ENCODE measurements around the gene FAM149A.

Gene FAM149A

GRCh38 chr4:186105647-186106321 lies 1.3 kb downstream of the FAM149A start:
- no peak for DNase-seq (ENCODE audit: low read depth, low spot score)

DNA sequence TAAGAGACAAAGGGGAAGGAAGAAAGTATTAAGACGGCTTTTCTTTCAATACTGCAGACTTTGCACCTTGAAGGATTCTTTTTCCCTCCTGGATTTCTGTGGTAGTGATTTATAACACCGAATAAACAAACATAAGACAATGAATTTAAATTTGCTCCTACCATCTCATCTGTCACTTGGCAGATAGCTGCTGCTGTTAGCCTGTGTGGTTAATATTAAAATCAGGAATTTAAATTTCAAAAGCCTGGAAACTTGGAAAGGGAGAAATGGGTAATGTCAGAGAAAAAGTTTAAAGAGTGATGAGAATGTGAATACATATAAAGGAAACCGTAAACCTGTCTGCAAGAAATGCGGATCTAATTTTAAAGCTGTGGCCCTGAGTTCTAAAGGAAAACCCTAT lies 3.4 kb downstream of the FAM149A start:
- DNase-seq (ENCODE audit: low read depth, low spot score) = no peak

DNA sequence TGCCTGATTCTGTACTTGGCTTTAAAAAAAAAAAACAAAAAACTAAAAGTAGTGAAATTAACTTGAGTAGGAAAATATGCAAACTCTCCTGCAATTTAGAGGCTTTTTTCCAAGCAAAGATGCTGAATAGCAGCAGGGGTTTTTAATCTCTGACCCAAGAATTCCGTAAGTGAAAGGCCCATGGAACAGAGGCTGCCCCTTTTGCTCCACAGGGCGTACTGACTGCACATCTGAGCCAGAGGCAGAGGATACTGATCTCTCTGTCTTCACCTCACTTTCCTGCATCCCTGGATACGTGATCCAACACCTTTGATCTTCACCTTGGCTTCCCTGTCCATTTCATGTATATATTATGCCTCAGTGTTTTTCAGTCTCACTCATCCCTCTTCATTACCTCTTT lies 3.9 kb downstream of the FAM149A start:
- DNase-seq (ENCODE audit: low read depth, low spot score) = no peak

- DNase-seq (ENCODE audit: low read depth, low spot score) = no peak
These were observed 4.7 kb downstream of the FAM149A start for GRCh38 chr4:186109245-186109644.

GRCh38 chr4:186116697-186117096 lies 12.2 kb downstream of the FAM149A start:
- no peak for DNase-seq (ENCODE audit: low read depth, low spot score)

GRCh38 chr4:186118582-186118981 lies 14.1 kb downstream of the FAM149A start:
- DNase-seq (ENCODE audit: low read depth, low spot score) = no peak

- no peak for DNase-seq (ENCODE audit: low read depth, low spot score)
These were observed 16.6 kb downstream of the FAM149A start for GRCh38 chr4:186121057-186121456.

DNA sequence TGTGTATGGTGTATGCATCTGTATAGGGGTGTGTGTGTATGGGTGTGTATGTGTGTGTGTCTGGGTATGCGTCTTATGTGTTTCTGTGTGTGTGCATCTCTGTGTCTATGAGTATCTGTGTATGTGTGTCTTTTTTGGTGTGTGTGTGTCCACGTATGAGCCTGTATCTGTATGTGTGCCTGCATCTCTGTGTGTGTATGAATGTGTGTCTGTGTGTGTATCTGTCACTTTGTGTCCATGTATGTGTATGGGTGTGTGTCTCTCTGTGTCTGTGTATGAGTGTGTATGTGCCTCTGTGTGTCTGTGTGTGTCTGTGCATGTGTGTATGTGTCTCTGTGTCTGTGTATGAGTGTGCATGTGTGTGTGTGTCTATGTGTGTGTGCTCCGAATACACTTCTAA lies 24.3 kb downstream of the FAM149A start:
- DNase-seq (ENCODE audit: low read depth, low spot score) = no peak

GRCh38 chr4:186131935-186132334 lies 27.4 kb downstream of the FAM149A start:
- DNase-seq (ENCODE audit: low read depth, low spot score) = no peak

GRCh38 chr4:186132577-186133242 lies 28.2 kb downstream of the FAM149A start:
- no peak for DNase-seq (ENCODE audit: low read depth, low spot score)

DNA sequence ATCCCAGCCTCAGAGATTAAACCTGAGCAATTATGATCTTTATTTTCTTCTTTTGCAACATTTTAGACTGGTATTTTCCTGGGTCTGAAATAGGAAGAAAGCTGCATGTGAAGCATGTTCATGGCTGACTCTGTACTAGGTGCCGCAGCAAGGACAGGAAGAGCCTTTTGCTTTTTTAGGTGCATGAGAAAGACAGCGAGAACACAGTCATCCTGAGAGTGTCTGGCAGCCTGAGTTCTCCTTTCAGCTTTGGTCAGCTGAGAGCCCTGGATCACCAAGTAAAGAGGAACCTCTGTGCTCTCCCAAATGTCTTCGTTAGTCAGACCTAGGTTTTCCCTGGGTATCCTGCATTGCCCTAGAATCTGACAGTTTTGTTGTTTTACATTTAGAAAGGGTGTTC lies 29.8 kb downstream of the FAM149A start:
- DNase-seq (ENCODE audit: low read depth, low spot score) = no peak

GRCh38 chr4:186134861-186135260 lies 30.4 kb downstream of the FAM149A start:
- DNase-seq (ENCODE audit: low read depth, low spot score) = no peak

DNA sequence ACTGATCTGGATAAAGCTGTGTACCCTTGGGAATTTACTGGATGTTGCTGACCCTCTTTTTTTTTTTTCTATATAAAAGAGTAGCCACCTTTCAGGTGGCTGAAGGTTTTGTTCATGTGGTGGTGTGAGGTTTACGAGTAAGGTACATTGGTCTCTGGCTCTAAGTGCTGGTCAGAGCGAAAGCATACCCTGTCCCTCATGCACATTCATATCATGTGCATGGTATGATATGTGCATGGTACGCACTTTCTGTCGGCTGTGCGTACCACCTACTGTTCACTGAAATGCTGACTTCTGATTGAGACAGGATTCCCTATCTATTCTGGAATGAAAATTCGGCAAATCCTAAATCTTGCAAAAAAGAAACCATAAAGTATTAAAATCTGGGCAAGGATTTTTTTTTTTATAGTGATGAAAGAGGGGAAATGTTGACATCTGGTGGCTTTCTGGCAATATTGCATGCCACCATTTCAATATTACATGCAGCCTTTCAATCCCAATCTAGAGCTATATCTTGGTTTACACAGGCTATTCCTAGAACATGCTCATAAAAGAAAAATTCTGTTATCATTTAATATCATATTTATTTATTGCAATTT lies 32.8 kb downstream of the FAM149A start:
- DNase-seq (ENCODE audit: low read depth, low spot score) = no peak

DNA sequence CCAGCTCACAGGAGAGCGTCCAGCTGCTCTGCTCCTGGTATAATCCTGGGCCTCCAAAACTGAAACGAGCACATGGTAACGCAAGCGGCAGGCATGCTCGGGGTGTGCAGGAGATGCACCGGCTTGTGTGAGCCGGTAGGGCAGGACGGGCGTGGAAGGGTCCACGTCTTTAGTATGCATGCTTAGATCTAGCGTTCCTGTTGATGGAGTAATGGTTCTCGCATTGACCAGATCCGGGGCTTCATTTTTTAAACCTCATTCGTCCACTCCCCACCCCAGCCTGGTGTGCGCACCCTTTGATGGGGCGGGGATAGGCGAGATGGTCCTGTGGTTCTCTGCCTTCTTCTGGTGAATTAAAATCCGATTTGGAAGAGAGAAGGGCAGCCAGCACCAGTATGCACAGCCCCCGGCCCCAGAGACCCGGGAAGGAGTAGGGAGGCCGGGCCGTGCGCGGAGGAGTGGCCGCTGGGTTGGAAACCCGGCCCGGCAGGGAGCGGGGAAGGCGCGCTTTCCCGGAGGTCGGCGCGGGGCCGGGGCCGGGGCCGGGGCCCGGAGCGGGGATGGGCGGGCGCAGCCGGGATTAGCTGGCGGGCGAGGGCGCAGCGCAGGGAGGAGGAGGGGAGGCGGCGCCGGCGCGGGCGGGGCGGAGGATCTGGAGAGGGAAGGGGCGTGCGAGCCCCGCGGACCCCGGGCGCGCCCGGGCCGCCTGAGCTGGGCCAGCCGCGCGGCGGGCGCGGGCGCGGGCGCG lies 39.9 kb downstream of the FAM149A start:
- DNase-seq (ENCODE audit: low read depth, low spot score) = no peak

DNA sequence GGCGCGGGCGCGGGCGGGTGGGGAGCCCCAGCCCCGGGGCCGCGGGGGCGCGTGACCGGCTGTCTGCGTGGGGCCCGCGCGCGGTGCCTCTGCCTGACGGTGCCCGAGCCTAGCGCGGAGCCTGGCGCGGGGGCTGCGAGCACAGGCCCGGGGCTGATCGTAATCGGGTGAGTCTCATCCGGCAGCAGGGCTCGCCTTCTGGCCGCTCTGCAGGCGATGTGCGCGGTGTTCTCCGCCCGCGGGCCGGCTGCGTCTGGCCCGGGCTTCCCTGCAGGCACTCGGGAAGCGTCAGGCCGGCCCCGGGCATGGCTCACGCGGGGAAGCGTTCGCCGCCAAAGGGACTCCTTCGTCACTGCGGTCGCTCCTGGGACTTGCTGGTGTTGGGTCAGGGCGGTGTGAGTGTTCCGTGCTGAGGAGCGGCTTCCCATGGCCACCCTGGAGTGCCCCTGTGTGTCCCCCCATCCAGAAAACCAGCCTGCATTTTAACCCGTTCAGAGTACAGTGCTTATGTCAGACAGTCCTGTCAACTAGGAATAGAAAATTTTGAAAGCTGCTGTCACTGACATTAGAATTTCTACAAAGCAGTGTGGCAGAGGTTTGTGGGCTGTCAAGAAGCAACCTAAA lies 40.6 kb downstream of the FAM149A start:
- no peak for DNase-seq (ENCODE audit: low read depth, low spot score)

GRCh38 chr4:186146458-186146857 lies 42.0 kb downstream of the FAM149A start:
- no peak for DNase-seq (ENCODE audit: low read depth, low spot score)

DNA sequence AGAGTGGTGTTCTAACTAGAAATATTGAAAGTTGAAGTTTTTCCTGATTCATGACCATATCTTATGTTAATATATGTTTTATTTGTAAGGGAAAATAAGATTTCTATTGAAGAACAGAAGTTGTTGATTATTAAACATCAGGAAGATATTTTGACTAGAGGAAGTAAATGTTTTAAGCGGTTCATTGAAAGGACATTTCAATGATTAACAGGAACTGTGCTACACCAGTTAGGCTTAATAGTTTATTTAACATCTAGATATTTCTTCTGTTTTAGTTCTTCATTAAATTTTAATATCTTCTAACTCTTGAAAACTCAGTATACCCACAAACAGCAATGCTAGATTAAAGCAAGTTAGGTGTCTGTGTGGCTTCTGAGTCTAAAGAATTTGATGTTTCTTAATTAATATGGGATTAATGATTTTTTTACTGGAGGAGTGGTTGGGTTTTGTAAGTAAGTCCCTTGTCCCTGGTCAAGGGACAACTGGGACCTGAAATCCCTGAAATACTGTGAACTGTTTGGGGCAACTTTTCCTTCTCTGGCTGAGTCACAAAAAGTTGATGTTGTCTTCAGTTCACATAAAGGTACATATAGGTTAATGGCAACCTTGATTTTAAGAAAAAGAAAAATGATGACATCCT lies 44.0 kb downstream of the FAM149A start:
- DNase-seq (ENCODE audit: low read depth, low spot score) = no peak

DNA sequence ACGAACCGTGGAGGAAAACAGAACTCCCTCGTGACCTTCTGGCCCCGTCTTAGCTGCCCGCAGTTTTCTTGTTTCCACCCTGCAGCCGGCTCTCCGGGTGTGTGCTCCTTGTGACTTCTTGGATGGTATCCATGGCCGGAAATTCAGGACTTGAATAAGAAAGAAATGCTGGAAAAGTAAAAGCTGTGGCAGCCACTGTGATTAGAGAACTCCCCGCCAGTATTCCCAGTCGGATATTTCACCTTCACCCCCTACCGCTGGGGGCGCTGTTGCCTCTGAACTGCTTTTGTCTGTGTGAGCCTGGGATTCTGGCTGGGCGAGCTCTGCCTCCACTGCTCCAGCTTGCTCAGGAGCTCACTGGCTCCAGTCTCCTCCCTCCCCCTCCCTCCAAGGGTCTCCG lies 45.4 kb downstream of the FAM149A start:
- no peak for DNase-seq (ENCODE audit: low read depth, low spot score)

GRCh38 chr4:186150926-186151325 lies 46.4 kb downstream of the FAM149A start:
- DNase-seq (ENCODE audit: low read depth, low spot score) = no peak

GRCh38 chr4:186151499-186151898 lies 47.0 kb downstream of the FAM149A start:
- no peak for DNase-seq (ENCODE audit: low read depth, low spot score)

DNA sequence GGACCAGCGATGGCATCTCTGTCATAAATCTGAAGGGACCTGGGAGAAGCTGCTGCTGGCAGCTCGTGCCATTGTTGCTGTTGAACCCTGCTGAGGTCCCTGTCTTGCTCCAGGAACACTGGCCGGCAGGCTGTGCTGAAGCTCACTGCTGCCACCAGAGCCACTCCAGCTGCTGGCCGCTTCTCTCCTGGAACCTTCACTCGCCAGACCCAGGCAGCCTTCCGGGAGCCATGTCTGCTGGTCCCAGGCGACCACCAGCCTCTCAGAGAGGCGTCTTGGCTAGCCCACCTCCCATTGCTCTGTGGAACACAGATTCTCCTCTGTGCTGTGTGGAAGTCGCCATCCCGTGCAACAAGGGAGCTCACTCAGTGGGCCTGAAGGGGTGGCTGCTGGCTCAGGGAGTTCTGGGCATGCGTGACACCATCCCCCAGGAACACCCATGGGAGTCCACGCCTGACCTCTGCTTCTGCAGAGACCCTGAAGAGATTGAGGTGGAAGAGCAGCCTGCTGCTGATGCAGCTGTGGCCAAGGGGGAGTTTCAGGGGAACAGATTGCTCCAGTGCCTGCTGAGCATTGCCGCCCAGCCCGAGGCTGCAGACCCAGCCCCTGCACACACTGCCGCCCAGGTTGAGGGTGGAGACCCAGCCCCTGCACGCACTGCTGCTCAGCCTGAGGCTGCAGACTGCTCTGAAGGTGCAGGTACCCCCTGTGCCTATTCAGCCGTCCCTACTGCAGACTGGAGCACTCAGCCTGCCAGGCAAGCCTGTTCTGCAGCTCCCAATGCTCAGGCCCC lies 53.7 kb downstream of the FAM149A start:
- DNase-seq (ENCODE audit: low read depth, low spot score) = no peak

Data from activated CD4-positive, CD25-positive, alpha-beta regulatory T cell treated with anti-CD3 and anti-CD28 coated beads, Interleukin-2, amount 50 U/mL, for 16 hours (primary cell).